Measurements from ENCODE around the gene ZNF786. TPM values are rescaled to one million over a fixed set of nuclear protein-coding genes. Genes with fewer than 3 reads are reported as not detected.
"Not testable (repeated sequence)": the region's sequence is repeated elsewhere in the genome, so short reads cannot be mapped to it uniquely, and the experiment has no call there.

The ZNF786 gene
- total RNA-seq, 1 experiment from 2014 or later, result 6.4 TPM

- Histone ChIP-seq H3K36me3 (replicated peaks; ENCODE audit: control insufficient read depth, insufficient read depth, low read length) (no peaks in the 10 kb centered on the region), H3K4me3 (ENCODE audit: insufficient read depth, low read depth, low read length) (no peak overlapping the region), H3K27me3 (ENCODE audit: control insufficient read depth, insufficient read depth, low read length) (no peaks in the 10 kb centered on the region)
- DNase-seq, result no peak
Observed at GRCh38 chr7:149100821-149101220, 10.3 kb upstream of the ZNF786 start.

DNA sequence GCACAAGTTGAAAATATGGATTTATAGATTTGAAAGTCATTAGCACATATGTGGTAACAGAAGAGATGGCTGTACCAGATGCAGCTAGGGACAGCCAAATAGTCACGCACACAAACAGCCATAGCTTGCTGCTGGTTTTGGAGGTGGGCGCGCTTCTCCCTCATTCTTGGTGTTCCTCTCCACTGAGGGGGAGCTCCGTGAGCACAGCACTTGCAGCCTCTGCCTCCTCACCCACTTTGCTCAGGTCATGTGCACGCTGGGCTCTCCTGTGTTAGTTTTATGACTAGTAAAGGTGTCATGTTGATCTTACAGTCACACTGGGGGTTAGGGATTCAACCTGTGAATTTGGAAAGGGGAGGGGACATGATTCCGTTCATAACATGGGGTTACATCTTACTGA is 8.5 kb upstream of the ZNF786 start:
- no peaks in the 10 kb centered on the region for H3K36me3 ChIP-seq (replicated peaks; ENCODE audit: control insufficient read depth, insufficient read depth, low read length)
- DNase-seq, result no peak
- no peaks in the 10 kb centered on the region for H3K27me3 ChIP-seq (ENCODE audit: control insufficient read depth, insufficient read depth, low read length)
- no peak overlapping the region for H3K4me3 ChIP-seq (ENCODE audit: insufficient read depth, low read depth, low read length)

- Histone ChIP-seq H3K4me3 (ENCODE audit: insufficient read depth, low read depth, low read length) (no peak overlapping the region), H3K36me3 (replicated peaks; ENCODE audit: control insufficient read depth, insufficient read depth, low read length) (no peaks in the 10 kb centered on the region), H3K27me3 (ENCODE audit: control insufficient read depth, insufficient read depth, low read length) (no peaks in the 10 kb centered on the region)
- peak; percentile 49 for DNase-seq
Observed at GRCh38 chr7:149097088-149097487, 6.6 kb upstream of the ZNF786 start.

- peak; percentile 26 for DNase-seq
- no peak overlapping the region for H3K4me3 ChIP-seq (ENCODE audit: insufficient read depth, low read depth, low read length)
- H3K27me3 ChIP-seq (ENCODE audit: control insufficient read depth, insufficient read depth, low read length), result no peaks in the 10 kb centered on the region
- H3K36me3 ChIP-seq (replicated peaks; ENCODE audit: control insufficient read depth, insufficient read depth, low read length), result no peaks in the 10 kb centered on the region
Observed at GRCh38 chr7:149093228-149093627, 2.7 kb upstream of the ZNF786 start.

- H3K27me3 ChIP-seq (ENCODE audit: control insufficient read depth, insufficient read depth, low read length); DNase-seq; H3K36me3 ChIP-seq (replicated peaks; ENCODE audit: control insufficient read depth, insufficient read depth, low read length); H3K4me3 ChIP-seq (ENCODE audit: insufficient read depth, low read depth, low read length): not testable (repeated sequence)
Observed at GRCh38 chr7:149092244-149092643, 1.7 kb upstream of the ZNF786 start.

- no peaks in the 10 kb centered on the region for H3K27me3 ChIP-seq (ENCODE audit: control insufficient read depth, insufficient read depth, low read length)
- H3K36me3 ChIP-seq (replicated peaks; ENCODE audit: control insufficient read depth, insufficient read depth, low read length), result no peaks in the 10 kb centered on the region; the same call in none of the 2 replicates
- no peak overlapping the region for H3K4me3 ChIP-seq (ENCODE audit: insufficient read depth, low read depth, low read length)
- DNase-seq, result no peak
Observed at GRCh38 chr7:149087376-149087775, 3.1 kb downstream of the ZNF786 start.

- H3K36me3 ChIP-seq (replicated peaks; ENCODE audit: control insufficient read depth, insufficient read depth, low read length), result no peaks in the 10 kb centered on the region; the same call in none of the 2 replicates
- no peak for DNase-seq
- H3K27me3 ChIP-seq (ENCODE audit: control insufficient read depth, insufficient read depth, low read length), result no peaks in the 10 kb centered on the region
- H3K4me3 ChIP-seq (ENCODE audit: insufficient read depth, low read depth, low read length), result no peak overlapping the region
Observed at GRCh38 chr7:149085866-149086265, 4.7 kb downstream of the ZNF786 start.

- no peaks in the 10 kb centered on the region for H3K27me3 ChIP-seq (ENCODE audit: control insufficient read depth, insufficient read depth, low read length)
- no peak for DNase-seq
- no peaks in the 10 kb centered on the region; the same call in none of the 2 replicates for H3K36me3 ChIP-seq (replicated peaks; ENCODE audit: control insufficient read depth, insufficient read depth, low read length)
- H3K4me3 ChIP-seq (ENCODE audit: insufficient read depth, low read depth, low read length), result no peak overlapping the region
Observed at GRCh38 chr7:149084407-149084806, 6.1 kb downstream of the ZNF786 start.

DNA sequence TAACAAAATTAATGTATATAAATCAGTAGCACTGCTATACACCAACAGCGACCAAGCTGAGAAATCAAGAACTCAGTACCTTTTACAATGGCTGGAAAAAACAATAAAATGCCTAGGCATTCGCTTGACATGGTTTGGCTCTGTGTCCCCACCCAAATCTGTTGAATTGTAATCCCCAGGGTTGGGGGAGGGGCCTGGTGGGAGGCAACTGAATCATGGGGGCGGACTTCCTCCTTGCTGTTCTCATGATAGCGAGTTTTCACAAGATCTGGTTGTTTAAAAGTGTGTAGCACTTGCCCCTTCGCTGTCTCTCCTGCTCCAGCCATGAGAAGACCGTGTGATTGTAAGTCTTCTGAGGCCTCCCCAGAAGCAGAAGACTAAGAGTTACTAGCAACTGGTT is 8.6 kb downstream of the ZNF786 start:
- H3K4me3 ChIP-seq (ENCODE audit: insufficient read depth, low read depth, low read length), result no peak overlapping the region
- no peak for DNase-seq
- H3K27me3 ChIP-seq (ENCODE audit: control insufficient read depth, insufficient read depth, low read length), result no peaks in the 10 kb centered on the region
- no peaks in the 10 kb centered on the region; the same call in 1 of the 2 replicates for H3K36me3 ChIP-seq (replicated peaks; ENCODE audit: control insufficient read depth, insufficient read depth, low read length)

GRCh38 chr7:149077594-149077993 is 12.9 kb downstream of the ZNF786 start:
- Histone ChIP-seq H3K4me3 (ENCODE audit: insufficient read depth, low read depth, low read length) (no peak overlapping the region), H3K36me3 (replicated peaks; ENCODE audit: control insufficient read depth, insufficient read depth, low read length) (peaks cover 9% of the 10 kb centered on the region), H3K27me3 (ENCODE audit: control insufficient read depth, insufficient read depth, low read length) (no peaks in the 10 kb centered on the region)
- DNase-seq, result no peak

- DNase-seq, result no peak
- Histone ChIP-seq H3K27me3 (ENCODE audit: control insufficient read depth, insufficient read depth, low read length) (no peaks in the 10 kb centered on the region), H3K36me3 (replicated peaks; ENCODE audit: control insufficient read depth, insufficient read depth, low read length) (peaks cover 25% of the 10 kb centered on the region), H3K4me3 (ENCODE audit: insufficient read depth, low read depth, low read length) (no peak overlapping the region)
Observed at GRCh38 chr7:149075286-149075685, 15.2 kb downstream of the ZNF786 start.

GRCh38 chr7:149074116-149074885 is 16.2 kb downstream of the ZNF786 start:
- no peaks in the 10 kb centered on the region for H3K27me3 ChIP-seq (ENCODE audit: control insufficient read depth, insufficient read depth, low read length)
- H3K36me3 ChIP-seq (replicated peaks; ENCODE audit: control insufficient read depth, insufficient read depth, low read length), result peaks cover 31% of the 10 kb centered on the region
- no peak overlapping the region for H3K4me3 ChIP-seq (ENCODE audit: insufficient read depth, low read depth, low read length)
- no peak for DNase-seq

DNA sequence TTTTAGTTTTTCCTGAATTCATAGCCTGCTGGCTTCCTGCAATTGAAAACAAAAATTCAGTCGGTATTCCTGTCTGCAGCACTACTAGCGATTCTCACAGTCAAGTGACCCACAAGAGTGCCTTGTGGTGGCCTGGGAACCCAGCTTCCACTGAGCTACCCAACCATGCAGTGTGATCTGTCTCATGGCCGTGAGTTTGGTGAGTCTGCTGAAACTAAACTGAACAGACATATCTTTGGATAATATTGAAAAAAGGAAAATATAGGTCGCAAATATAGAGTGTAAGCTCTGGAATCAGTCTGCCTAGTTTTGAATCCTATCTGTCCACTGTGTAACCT is 18.1 kb downstream of the ZNF786 start:
- Histone ChIP-seq H3K27me3 (ENCODE audit: control insufficient read depth, insufficient read depth, low read length) (no peaks in the 10 kb centered on the region), H3K4me3 (ENCODE audit: insufficient read depth, low read depth, low read length) (no peak overlapping the region), H3K36me3 (replicated peaks; ENCODE audit: control insufficient read depth, insufficient read depth, low read length) (peaks cover 31% of the 10 kb centered on the region)
- DNase-seq, result no peak

- H3K27me3 ChIP-seq (ENCODE audit: control insufficient read depth, insufficient read depth, low read length), result no peaks in the 10 kb centered on the region
- no peak overlapping the region for H3K4me3 ChIP-seq (ENCODE audit: insufficient read depth, low read depth, low read length)
- DNase-seq, result peak; percentile 94
- H3K36me3 ChIP-seq (replicated peaks; ENCODE audit: control insufficient read depth, insufficient read depth, low read length), result peaks cover 31% of the 10 kb centered on the region
Observed at GRCh38 chr7:149071641-149072437, 18.7 kb downstream of the ZNF786 start.

GRCh38 chr7:149071182-149071635 is 19.3 kb downstream of the ZNF786 start:
- H3K36me3 ChIP-seq (replicated peaks; ENCODE audit: control insufficient read depth, insufficient read depth, low read length), result peaks cover 29% of the 10 kb centered on the region
- no peaks in the 10 kb centered on the region for H3K27me3 ChIP-seq (ENCODE audit: control insufficient read depth, insufficient read depth, low read length)
- DNase-seq, result no peak
- H3K4me3 ChIP-seq (ENCODE audit: insufficient read depth, low read depth, low read length), result no peak overlapping the region

Data from H7 (cell line).